Cardiac fibroblast (primary cell): ENCODE results near the gene PRKN.

ENCODE experiments used
- DNase-seq, 2 donors: peaks; one replicate each; pipeline versions ENCODE4 v3.0.0 to v3.0.0-alpha.2; 2010; ENCODE audit warnings: low read depth in 2 of 2
- H3K4me3 ChIP-seq, 2 donors: replicated peaks in 1 of 2; 1 replicate in 1 of 2; 2 replicates in 1 of 2; pipeline ENCODE4 v1.5.1; 2011; ENCODE audit warnings: low read depth in 2 of 2, low read length in 2 of 2, mild to moderate bottlenecking in 2 of 2, moderate library complexity in 1 of 2
- CTCF ChIP-seq: IDR thresholded peaks from one replicate; pipeline ENCODE4 v1.5.1; 2011; ENCODE audit warnings: low read depth, mild to moderate bottlenecking, low read length, inconsistent platforms

The PRKN gene

GRCh38 chr6:162154001-162154400 is 573.6 kb downstream of the PRKN start:
- H3K4me3 ChIP-seq, result no peak overlapping the region
- DNase-seq, result no peak
- no peak for TF ChIP-seq CTCF

GRCh38 chr6:162153120-162153519 is 574.4 kb downstream of the PRKN start:
- H3K4me3 ChIP-seq, result no peak overlapping the region
- TF ChIP-seq CTCF, result no peak
- DNase-seq, result no peak

GRCh38 chr6:162151021-162151665 is 576.4 kb downstream of the PRKN start:
- peak; percentile 2 to 17 for DNase-seq

GRCh38 chr6:162150295-162150694 is 577.3 kb downstream of the PRKN start:
- DNase-seq, result no peak
- H3K4me3 ChIP-seq, result no peak overlapping the region

More at GRCh38 chr6:162151021-162151665, 576.4 kb downstream of the PRKN start:
- TF ChIP-seq CTCF, result no peak
- no peak overlapping the region for H3K4me3 ChIP-seq

GRCh38 chr6:162149786-162150185 is 577.8 kb downstream of the PRKN start:
- DNase-seq, result no peak
- H3K4me3 ChIP-seq, result no peak overlapping the region
- TF ChIP-seq CTCF, result no peak

More at GRCh38 chr6:162150295-162150694, 577.3 kb downstream of the PRKN start:
- no peak for TF ChIP-seq CTCF

- DNase-seq, result no peak
- TF ChIP-seq CTCF, result no peak
- no peak overlapping the region for H3K4me3 ChIP-seq
Measured at GRCh38 chr6:162147805-162148204, 579.8 kb downstream of the PRKN start.

- no peak for DNase-seq
- no peak overlapping the region for H3K4me3 ChIP-seq
- TF ChIP-seq CTCF, result no peak
Measured at GRCh38 chr6:162147281-162147680, 580.3 kb downstream of the PRKN start.
